ENCODE results near the gene SRRM3. TPM values are rescaled to one million over a fixed set of nuclear protein-coding genes. Genes with fewer than 3 reads are reported as not detected.
"Not testable (repeated sequence)": the region's sequence is repeated elsewhere in the genome, so short reads cannot be mapped to it uniquely, and the experiment has no call there.

SRRM3 gene
- total RNA-seq, 1 donor from 2014 or later, result 4.0 TPM

- DNase-seq (ENCODE audit: extremely low spot score, unreplicated experiment), result no peak
- no peak for TF ChIP-seq CTCF (conservative IDR thresholded peaks at IDR 0.05)
- Mint-ChIP-seq H3K27ac (no peak overlapping the region), H3K4me3 (no peak overlapping the region), H3K4me1 (ENCODE audit: unreplicated experiment) (no peaks in the 10 kb centered on the region), H3K27me3 (peaks cover 37% of the 10 kb centered on the region), H3K9me3 (no peaks in the 10 kb centered on the region), H3K36me3 (no peaks in the 10 kb centered on the region)
Observed at GRCh38 chr7:76204147-76204546, 2.5 kb downstream of the SRRM3 start.

GRCh38 chr7:76206633-76207032, 4.9 kb downstream of the SRRM3 start:
- Mint-ChIP-seq H3K36me3 (no peaks in the 10 kb centered on the region), H3K4me3 (no peak overlapping the region), H3K4me1 (ENCODE audit: unreplicated experiment) (no peaks in the 10 kb centered on the region), H3K9me3 (no peaks in the 10 kb centered on the region), H3K27me3 (peaks cover 44% of the 10 kb centered on the region), H3K27ac (no peak overlapping the region)
- no peak for DNase-seq (ENCODE audit: extremely low spot score, unreplicated experiment)
- no peak for TF ChIP-seq CTCF (conservative IDR thresholded peaks at IDR 0.05)

- DNase-seq (ENCODE audit: extremely low spot score, unreplicated experiment), result no peak
- H3K9me3 Mint-ChIP-seq, result no peaks in the 10 kb centered on the region
- no peaks in the 10 kb centered on the region for H3K36me3 Mint-ChIP-seq
- peaks cover 38% of the 10 kb centered on the region for H3K27me3 Mint-ChIP-seq
- no peak overlapping the region for H3K27ac Mint-ChIP-seq
- no peaks in the 10 kb centered on the region for H3K4me1 Mint-ChIP-seq (ENCODE audit: unreplicated experiment)
- no peak overlapping the region for H3K4me3 Mint-ChIP-seq
- TF ChIP-seq CTCF (conservative IDR thresholded peaks at IDR 0.05), result no peak
Observed at GRCh38 chr7:76209310-76209709, 7.6 kb downstream of the SRRM3 start.

- Mint-ChIP-seq H3K27me3 (peaks cover 30% of the 10 kb centered on the region), H3K27ac (no peak overlapping the region), H3K4me1 (ENCODE audit: unreplicated experiment) (no peaks in the 10 kb centered on the region), H3K4me3 (no peak overlapping the region), H3K36me3 (no peaks in the 10 kb centered on the region), H3K9me3 (no peaks in the 10 kb centered on the region)
- TF ChIP-seq CTCF (conservative IDR thresholded peaks at IDR 0.05), result no peak
- no peak for DNase-seq (ENCODE audit: extremely low spot score, unreplicated experiment)
Observed at GRCh38 chr7:76211216-76211615, 9.5 kb downstream of the SRRM3 start.

GRCh38 chr7:76215349-76215748, 13.7 kb downstream of the SRRM3 start:
- H3K4me1 Mint-ChIP-seq (ENCODE audit: unreplicated experiment); H3K27ac Mint-ChIP-seq; H3K4me3 Mint-ChIP-seq; H3K9me3 Mint-ChIP-seq; DNase-seq (ENCODE audit: extremely low spot score, unreplicated experiment); H3K36me3 Mint-ChIP-seq: not testable (repeated sequence)
- peaks cover 36% of the 10 kb centered on the region for H3K27me3 Mint-ChIP-seq

- H3K4me1 Mint-ChIP-seq (ENCODE audit: unreplicated experiment), result no peaks in the 10 kb centered on the region
- no peak overlapping the region for H3K4me3 Mint-ChIP-seq
- no peak for DNase-seq (ENCODE audit: extremely low spot score, unreplicated experiment)
- no peak overlapping the region for H3K27ac Mint-ChIP-seq
- no peak for TF ChIP-seq CTCF (conservative IDR thresholded peaks at IDR 0.05)
- H3K27me3 Mint-ChIP-seq, result peaks cover 34% of the 10 kb centered on the region
- no peaks in the 10 kb centered on the region for H3K9me3 Mint-ChIP-seq
- H3K36me3 Mint-ChIP-seq, result no peaks in the 10 kb centered on the region
Observed at GRCh38 chr7:76216381-76217082, 14.8 kb downstream of the SRRM3 start.
